ENCODE data around the gene P4HA3.

Gene P4HA3

DNA sequence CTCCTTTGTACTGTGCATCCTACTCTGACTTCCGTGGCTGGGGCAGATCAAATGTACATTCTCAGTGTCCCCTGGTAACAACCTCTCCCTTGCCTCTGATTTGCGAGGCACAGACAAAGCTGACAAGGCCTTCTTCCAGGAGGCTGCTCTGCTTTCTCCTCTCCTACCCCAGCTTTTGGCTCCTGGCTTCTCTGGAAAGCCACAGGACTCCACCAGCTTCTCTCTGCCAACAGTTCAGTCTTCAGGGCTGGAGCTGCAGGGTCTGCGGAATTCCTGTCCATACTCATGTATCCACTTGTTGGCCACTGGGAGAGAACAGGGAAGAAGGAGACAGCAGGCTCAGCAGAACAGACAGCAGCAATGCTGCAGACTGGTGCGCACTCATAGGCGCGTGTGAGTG is 44.4 kb downstream of the P4HA3 start:
- DNase-seq (ENCODE audit: low read depth, low spot score) = no peak

DNA sequence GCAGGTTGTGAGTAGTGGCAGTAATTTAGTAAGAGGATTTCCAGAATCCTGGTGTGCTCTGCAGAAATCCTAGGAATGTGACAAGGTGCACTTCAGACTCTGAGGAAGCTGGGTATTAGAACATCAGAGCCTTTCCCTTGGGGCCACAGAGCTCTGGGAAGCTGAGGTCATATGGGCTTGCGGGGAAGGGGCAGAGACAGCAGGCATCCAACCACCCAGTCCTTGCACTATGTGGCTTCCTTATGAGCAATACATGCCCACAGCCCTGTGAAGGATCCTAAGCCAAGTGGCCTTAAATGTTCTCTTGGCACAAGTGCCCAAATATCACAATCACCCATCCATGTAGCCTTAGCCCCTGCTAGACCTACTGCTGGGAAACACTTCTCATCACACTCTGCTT is 46.2 kb downstream of the P4HA3 start:
- DNase-seq (ENCODE audit: low read depth, low spot score) = peak; percentile 53

GRCh38 chr11:74262725-74263124 is 48.7 kb downstream of the P4HA3 start:
- DNase-seq (ENCODE audit: low read depth, low spot score) = no peak

DNA sequence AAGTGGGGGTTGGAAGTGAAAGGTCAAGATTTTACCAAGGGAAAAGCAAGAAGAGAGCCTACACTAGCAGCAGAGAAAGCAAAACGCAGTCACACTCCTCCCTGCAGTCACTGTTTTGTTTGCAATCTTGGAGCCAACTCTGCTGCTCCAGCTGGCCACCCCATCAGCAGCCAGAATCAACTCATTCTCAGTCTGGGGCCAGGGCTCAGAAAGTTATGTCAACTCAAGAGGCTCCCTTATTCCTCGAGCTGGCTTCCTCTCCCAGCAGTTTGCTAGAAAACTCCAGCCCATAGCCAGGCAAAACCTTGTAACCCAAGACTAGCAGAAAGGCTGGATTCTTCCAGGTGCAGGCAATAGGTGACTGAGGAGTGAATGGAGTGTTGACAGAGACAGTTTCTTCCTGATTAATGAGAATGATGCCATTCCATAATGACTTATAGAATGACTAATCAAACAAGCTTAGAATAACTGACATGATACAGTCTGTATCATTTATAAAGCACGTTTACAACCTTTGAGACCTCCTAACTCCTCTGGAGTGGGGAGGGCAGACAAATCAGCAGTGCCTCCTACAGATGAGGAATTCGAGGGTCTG is 53.4 kb downstream of the P4HA3 start:
- no peak for DNase-seq (ENCODE audit: low read depth, low spot score)

DNA sequence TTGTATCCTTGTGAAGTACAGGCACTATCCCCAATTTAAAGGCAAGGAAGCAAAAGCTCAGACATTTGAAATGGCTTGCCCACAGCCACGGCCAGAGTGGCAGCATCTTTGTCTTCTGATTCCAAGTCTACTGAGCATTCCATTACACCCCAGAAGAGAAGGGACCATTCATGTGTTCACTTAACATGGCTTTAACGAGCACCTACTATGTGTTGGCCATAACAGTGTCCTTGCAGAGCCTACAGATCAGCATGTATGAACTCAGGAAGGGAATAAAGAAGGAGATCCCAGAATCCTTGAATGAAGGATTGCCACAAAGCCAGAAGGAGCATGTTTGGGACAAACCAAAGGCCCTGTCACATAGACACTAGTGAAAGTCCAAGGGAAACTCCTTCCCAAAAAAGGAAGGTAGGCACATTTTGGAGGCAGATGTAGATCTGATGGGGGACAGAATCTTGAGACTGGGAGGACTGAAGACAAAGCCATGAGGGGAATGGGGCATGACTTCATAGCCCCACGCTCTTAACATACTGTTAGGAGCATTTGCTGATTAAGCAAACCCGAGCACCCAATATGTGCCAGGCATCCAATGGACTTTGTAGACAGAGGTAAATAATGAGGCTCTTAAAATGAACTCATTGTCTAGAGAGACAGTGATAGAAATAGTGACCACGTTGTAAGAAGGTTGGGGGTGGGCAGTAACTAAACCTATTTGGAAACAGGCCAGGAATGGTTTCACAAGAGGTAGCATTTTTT is 54.9 kb downstream of the P4HA3 start:
- no peak for DNase-seq (ENCODE audit: low read depth, low spot score)

- DNase-seq (ENCODE audit: low read depth, low spot score) = peak; percentile 64
Measured at GRCh38 chr11:74255741-74256375, 55.6 kb downstream of the P4HA3 start.

- no peak for DNase-seq (ENCODE audit: low read depth, low spot score)
Measured at GRCh38 chr11:74253361-74253760, 58.1 kb downstream of the P4HA3 start.

DNA sequence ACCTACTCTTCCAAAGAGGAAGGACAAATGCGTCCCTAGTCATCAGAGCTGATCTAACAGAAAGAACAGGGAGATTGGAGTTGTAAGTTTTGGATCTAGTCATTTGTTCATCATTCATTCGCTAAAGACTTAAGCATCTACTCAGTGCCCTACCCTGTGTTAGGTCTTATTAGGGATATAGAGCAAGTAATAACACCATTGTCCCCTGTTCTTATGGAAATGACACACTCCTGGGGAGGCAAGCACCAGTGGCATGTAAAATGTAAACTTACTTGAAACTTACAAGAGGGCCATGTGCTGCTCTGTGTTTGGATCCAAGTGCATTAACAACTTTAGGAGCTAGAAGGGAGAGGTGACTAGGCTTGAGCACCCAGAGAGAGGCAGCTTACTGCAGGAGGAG is 61.9 kb downstream of the P4HA3 start:
- no peak for DNase-seq (ENCODE audit: low read depth, low spot score)

GRCh38 chr11:74248469-74248868 is 63.0 kb downstream of the P4HA3 start:
- DNase-seq (ENCODE audit: low read depth, low spot score) = no peak

- no peak for DNase-seq (ENCODE audit: low read depth, low spot score)
Measured at GRCh38 chr11:74238243-74238642, 73.2 kb downstream of the P4HA3 start.

DNA sequence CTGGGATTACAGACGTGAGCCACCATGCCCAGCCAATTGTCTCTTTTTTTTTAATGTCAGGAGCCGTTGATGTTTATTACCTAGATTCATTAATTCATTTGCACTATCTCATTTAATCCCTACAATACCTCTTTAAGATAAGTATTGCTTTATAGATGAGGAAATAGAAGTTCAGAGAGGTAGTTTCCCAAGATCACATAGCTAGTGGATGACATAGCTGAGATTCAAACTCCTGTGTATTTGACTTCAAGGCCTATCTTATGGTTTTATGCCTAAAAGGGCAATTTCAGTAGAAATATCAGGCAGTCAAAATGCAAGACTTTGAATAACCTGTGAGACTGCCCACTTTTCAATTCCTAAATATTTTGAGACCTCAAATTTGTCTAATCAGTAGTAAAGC is 73.9 kb downstream of the P4HA3 start:
- no peak for DNase-seq (ENCODE audit: low read depth, low spot score)

DNA sequence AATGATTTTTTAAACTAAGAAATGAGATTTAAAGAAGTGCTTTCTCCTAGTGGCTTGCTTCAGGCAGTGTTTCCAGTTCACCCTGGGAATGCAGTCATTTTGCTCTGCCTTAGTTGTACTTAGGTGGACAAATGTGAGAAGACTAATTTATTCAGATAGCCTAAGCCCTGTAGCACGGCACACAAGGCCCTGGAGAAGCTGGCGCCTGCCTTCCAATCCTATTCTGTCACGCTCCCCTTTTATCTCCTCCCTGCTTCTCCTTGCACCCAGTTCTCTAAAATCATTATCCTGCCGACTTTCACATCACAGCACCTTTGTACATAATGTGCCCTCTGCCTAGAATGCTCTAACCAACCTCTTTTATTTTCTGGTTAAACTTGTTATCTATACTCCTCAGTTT is 76.3 kb downstream of the P4HA3 start:
- no peak for DNase-seq (ENCODE audit: low read depth, low spot score)

- no peak for DNase-seq (ENCODE audit: low read depth, low spot score)
Measured at GRCh38 chr11:74233683-74234082, 77.8 kb downstream of the P4HA3 start.

DNA sequence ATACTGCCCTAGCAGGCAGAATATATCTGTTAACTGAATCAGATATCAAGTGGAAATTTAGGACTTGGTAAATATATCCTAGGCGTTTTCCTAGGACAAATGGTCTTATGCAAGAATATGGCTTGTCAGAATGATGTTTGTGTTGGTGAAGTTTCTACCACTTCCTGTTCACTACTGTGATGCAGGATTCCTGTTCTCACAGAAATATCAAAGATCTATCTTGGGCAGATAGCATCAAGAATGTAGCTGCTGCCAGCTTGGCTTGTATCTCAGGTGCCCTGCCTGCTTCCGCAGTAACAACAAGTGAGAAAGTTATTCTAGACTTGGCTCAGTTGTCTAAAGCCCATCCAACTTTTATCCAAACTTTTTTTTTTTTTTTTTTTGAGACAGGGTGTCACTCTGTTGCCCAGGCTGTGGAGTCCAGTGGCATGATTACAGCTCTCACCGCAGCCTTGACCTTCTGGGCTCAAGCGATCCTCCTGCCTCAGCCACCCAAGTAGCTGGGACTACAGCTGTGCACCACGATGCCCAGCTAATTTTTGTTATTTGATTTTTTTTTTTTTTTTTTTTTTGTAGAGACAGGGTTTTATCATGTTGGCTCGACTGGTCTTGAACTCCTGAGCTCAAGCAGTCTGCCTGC is 79.0 kb downstream of the P4HA3 start:
- DNase-seq (ENCODE audit: low read depth, low spot score) = no peak

- DNase-seq (ENCODE audit: low read depth, low spot score) = peak; percentile 6
Measured at GRCh38 chr11:74226907-74227306, 84.5 kb downstream of the P4HA3 start.

GRCh38 chr11:74225565-74225964 is 85.9 kb downstream of the P4HA3 start:
- no peak for DNase-seq (ENCODE audit: low read depth, low spot score)

DNA sequence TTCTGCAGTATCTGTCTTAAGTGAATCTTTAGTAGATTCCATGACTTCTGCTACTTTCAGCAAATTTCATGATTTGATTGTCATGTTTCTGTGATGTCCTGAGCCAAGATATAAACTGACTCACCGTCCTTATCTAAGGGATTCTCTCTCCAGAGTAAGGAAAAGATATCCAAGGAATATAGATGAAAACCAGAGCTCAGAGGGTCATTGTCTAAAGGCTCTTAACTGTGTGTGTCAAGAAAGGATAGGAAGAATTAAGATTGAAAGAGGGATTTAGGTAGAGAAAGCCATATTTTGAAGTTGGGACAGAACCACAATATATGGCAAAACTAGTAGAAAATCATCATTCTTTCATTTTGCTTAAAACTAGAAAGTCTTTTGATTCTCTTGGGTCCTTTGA is 89.6 kb downstream of the P4HA3 start:
- no peak for DNase-seq (ENCODE audit: low read depth, low spot score)

- no peak for DNase-seq (ENCODE audit: low read depth, low spot score)
Measured at GRCh38 chr11:74220376-74220775, 91.1 kb downstream of the P4HA3 start.

All from ELF-1 (cell line).